IMR-90 (cell line): ENCODE measurements around the gene PPOX. TPM values are rescaled to one million over a fixed set of nuclear protein-coding genes. Genes with fewer than 3 reads are reported as not detected.

Experiments
- ATAC-seq: fragments of 200-7000 bp; cut with Tn5 transposase; 2 replicates; pipeline ENCODE4 v1.9.1; 2020; ENCODE audit warnings: low read depth, mild to moderate bottlenecking, moderate library complexity
- BruUV-seq: library from RNA; stranded (reverse); fragments of 400-500 nt; replicated peaks from 2 replicates; lab custom pipeline; 2021; lab: Mats Ljungman, UMichigan
- CTCF ChIA-PET: fragments of 300-600 bp; formaldehyde crosslinking; extraction: SDS; loops from one replicate; lab custom pipeline; 2021; ENCODE audit warnings: antibody characterized with exemption; lab: Yijun Ruan, JAX
- POLR2A ChIA-PET: fragments of 300-600 bp; sonication (Branson Sonifier 250); formaldehyde crosslinking; loops from one replicate; lab custom pipeline; 2022; ENCODE audit warnings: antibody characterized with exemption; ENCODE audit not compliant: unreplicated experiment; lab: Charles Lee
- DNase-seq: peaks from one replicate; pipeline ENCODE4 v3.0.0; 2013
- H2AFZ ChIP-seq: replicated peaks from 2 replicates; pipeline ENCODE3; 2013; ENCODE audit warnings: low read length, mild to moderate bottlenecking; ENCODE audit not compliant: poor library complexity
- H2AK5ac ChIP-seq: 2 replicates; pipeline ENCODE4 v1.6.1; 2013; ENCODE audit warnings: low read depth, low read length, inconsistent platforms
- H2AK9ac ChIP-seq: replicated peaks from 2 replicates; pipeline ENCODE3; 2013; ENCODE audit warnings: mild to moderate bottlenecking, low read depth, low read length, moderate library complexity; ENCODE audit not compliant: poor library complexity
- H2BK120ac ChIP-seq: 2 replicates; pipeline ENCODE4 v1.6.1; 2013; ENCODE audit warnings: low read depth, low read length, inconsistent platforms
- H2BK15ac ChIP-seq: 3 replicates; pipeline ENCODE4 v1.6.1; 2013; ENCODE audit warnings: low read depth, low read length, inconsistent platforms
- H2BK20ac ChIP-seq: 2 replicates; pipeline ENCODE4 v1.6.1; 2013; ENCODE audit warnings: low read depth, mild to moderate bottlenecking, inconsistent platforms, low read length, moderate library complexity
- H2BK5ac ChIP-seq: 2 replicates; pipeline ENCODE4 v1.6.1; 2013; ENCODE audit warnings: mild to moderate bottlenecking, low read depth, low read length, inconsistent platforms; ENCODE audit not compliant: poor library complexity, severe bottlenecking
- H3K14ac ChIP-seq: replicated peaks from 2 replicates; pipeline ENCODE4 v1.6.1; 2013; ENCODE audit warnings: low read depth, low read length, inconsistent platforms
- H3K18ac ChIP-seq: 2 replicates; pipeline ENCODE4 v1.6.1; 2013; ENCODE audit warnings: low read depth, low read length, control low read depth
- H3K23ac ChIP-seq: 2 replicates; pipeline ENCODE4 v1.6.1; 2013; ENCODE audit warnings: low read depth, low read length, inconsistent platforms
- H3K27ac ChIP-seq: 2 replicates; pipeline ENCODE4 v1.5.1; 2013; ENCODE audit warnings: mild to moderate bottlenecking, control low read depth, low read length; ENCODE audit not compliant: insufficient read depth
- H3K27me3 ChIP-seq: 2 replicates; pipeline ENCODE4 v1.6.1; 2013; ENCODE audit warnings: low read length; ENCODE audit not compliant: control insufficient read depth, insufficient read depth
- H3K36me3 ChIP-seq: 2 replicates; pipeline ENCODE4 v1.6.1; 2013; ENCODE audit warnings: low read length, mixed read lengths; ENCODE audit not compliant: control insufficient read depth, insufficient read depth
- H3K4ac ChIP-seq: 2 replicates; pipeline ENCODE4 v1.6.1; 2013; ENCODE audit warnings: low read depth, low read length, inconsistent platforms
- H3K4me1 ChIP-seq: 2 replicates; pipeline ENCODE4 v1.6.1; 2013; ENCODE audit warnings: low read length, mixed read lengths; ENCODE audit not compliant: control insufficient read depth, insufficient read depth
- H3K4me2 ChIP-seq: 2 replicates; pipeline ENCODE4 v1.6.1; 2013; ENCODE audit warnings: low read depth, mild to moderate bottlenecking, control low read depth, low read length, moderate library complexity
- H3K4me3 ChIP-seq: 2 replicates; pipeline ENCODE4 v1.5.1; 2013; ENCODE audit warnings: low read depth, mild to moderate bottlenecking, control low read depth, low read length, moderate library complexity; ENCODE audit not compliant: insufficient read depth
- H3K56ac ChIP-seq: 2 replicates; pipeline ENCODE4 v1.6.1; 2013; ENCODE audit warnings: low read length, inconsistent platforms; ENCODE audit not compliant: insufficient read depth; ENCODE audit errors: extremely low read depth
- H3K79me1 ChIP-seq, 2 experiments: 2 replicates each; pipeline ENCODE4 v1.6.1; 2013; ENCODE audit warnings: low read length in 2 of 2, inconsistent platforms in 1 of 2, low read depth in 1 of 2
- H3K9ac ChIP-seq: 2 replicates; pipeline ENCODE4 v1.6.1; 2013; ENCODE audit warnings: low read depth, low read length, control low read depth
- H3K9me1 ChIP-seq: 2 replicates; pipeline ENCODE4 v1.6.1; 2013; ENCODE audit warnings: low read length, inconsistent platforms; ENCODE audit not compliant: insufficient read depth
- H3K9me3 ChIP-seq: 2 replicates; pipeline ENCODE4 v1.6.1; 2013; ENCODE audit warnings: low read length; ENCODE audit not compliant: control insufficient read depth, insufficient read depth
- H4K20me1 ChIP-seq: 2 replicates; pipeline ENCODE4 v1.6.1; 2013; ENCODE audit warnings: low read length, inconsistent platforms; ENCODE audit not compliant: insufficient read depth
- H4K5ac ChIP-seq: 2 replicates; pipeline ENCODE4 v1.6.1; 2013; ENCODE audit warnings: mild to moderate bottlenecking, low read depth, low read length, control low read depth
- H4K8ac ChIP-seq, 2 experiments: 2 replicates each; pipeline ENCODE4 v1.6.1; 2013; ENCODE audit warnings: low read depth in 2 of 2, low read length in 2 of 2, control low read depth in 1 of 2, inconsistent platforms in 1 of 2
- H4K91ac ChIP-seq: 2 replicates; pipeline ENCODE4 v1.6.1; 2013; ENCODE audit warnings: low read depth, low read length, inconsistent platforms; ENCODE audit not compliant: insufficient read depth
- BHLHE40 ChIP-seq: fragments of 150-350 bp; IDR thresholded peaks from 2 replicates; pipeline ENCODE4 v1.6.1; 2016; ENCODE audit warnings: mild to moderate bottlenecking, low read depth, low read length
- CEBPB ChIP-seq: IDR thresholded peaks from 2 replicates; pipeline ENCODE4 v1.6.1; 2012; ENCODE audit warnings: low read depth, low read length, improper control_type of control experiment
- CHD1 ChIP-seq: IDR thresholded peaks from 2 replicates; pipeline ENCODE4 v1.6.1; 2012; ENCODE audit warnings: low read depth, low read length, improper control_type of control experiment
- CTCF ChIP-seq: conservative IDR thresholded peaks from 2 replicates; pipeline ENCODE4 v1.5.1; 2012; ENCODE audit warnings: mild to moderate bottlenecking, low read depth, low read length, improper control_type of control experiment
- FOS ChIP-seq: fragments of 150-350 bp; IDR thresholded peaks from 2 replicates; pipeline ENCODE4 v1.6.1; 2016; ENCODE audit warnings: low read depth, low read length
- MAFK ChIP-seq: IDR thresholded peaks from 2 replicates; pipeline ENCODE4 v1.6.1; 2012; ENCODE audit warnings: low read depth, low read length, improper control_type of control experiment
- MAZ ChIP-seq: IDR thresholded peaks from 2 replicates; pipeline ENCODE4 v1.6.1; 2012; ENCODE audit warnings: low read depth, mild to moderate bottlenecking, low read length, improper control_type of control experiment, moderate library complexity, borderline replicate concordance
- MXI1 ChIP-seq: IDR thresholded peaks from 2 replicates; pipeline ENCODE4 v1.6.1; 2012; ENCODE audit warnings: low read depth, mild to moderate bottlenecking, low read length, moderate library complexity, borderline replicate concordance
- NFE2L2 ChIP-seq: fragments of 150-350 bp; IDR thresholded peaks from 2 replicates; pipeline ENCODE4 v1.6.1; 2016; ENCODE audit warnings: low read depth, mild to moderate bottlenecking, low read length
- POLR2A ChIP-seq: IDR thresholded peaks from 2 replicates; pipeline ENCODE4 v1.6.1; 2012; ENCODE audit warnings: mild to moderate bottlenecking, low read depth, low read length
- RAD21 ChIP-seq: IDR thresholded peaks from 2 replicates; pipeline ENCODE4 v1.6.1; 2012; ENCODE audit warnings: low read length, improper control_type of control experiment
- RCOR1 ChIP-seq: IDR thresholded peaks from 2 replicates; pipeline ENCODE4 v1.6.1; 2012; ENCODE audit warnings: mild to moderate bottlenecking, low read length, improper control_type of control experiment; ENCODE audit not compliant: insufficient replicate concordance
- RFX5 ChIP-seq: IDR thresholded peaks from 2 replicates; pipeline ENCODE4 v1.8.0; 2012; ENCODE audit warnings: low read depth, mild to moderate bottlenecking, low read length, moderate library complexity
- SMC3 ChIP-seq: fragments of 150-350 bp; IDR thresholded peaks from 2 replicates; pipeline ENCODE4 v1.6.1; 2016; ENCODE audit warnings: low read depth, mild to moderate bottlenecking, antibody characterized with exemption, low read length, moderate library complexity
- USF2 ChIP-seq: fragments of 150-350 bp; IDR thresholded peaks from 2 replicates; pipeline ENCODE4 v1.6.1; 2017; ENCODE audit warnings: mild to moderate bottlenecking, antibody characterized with exemption, low read length, low read depth
- WGBS, 2 experiments: methylation state at CpG; one replicate each; pipeline versions ENCODE4 v1.1.5 to v1.1.7; 2013; ENCODE audit warnings: missing lambda C conversion rate in 2 of 2; ENCODE audit not compliant: insufficient read length in 1 of 2; ENCODE audit errors: extremely low coverage in 2 of 2; 5-methylcytosine and 5-hydroxymethylcytosine counted together
- dilution Hi-C: fragments of 300-500 bp; cut with HindIII; formaldehyde crosslinking; loops from one replicate; pipeline ENCODE4 v1.14.3; 2018; ENCODE audit warnings: low sequenced_read_pairs; ENCODE audit not compliant: unreplicated experiment
- in situ Hi-C: fragments of 300-500 bp; cut with MboI; formaldehyde crosslinking; loops from 3 replicates; pipeline ENCODE4 v1.14.3; 2019; ENCODE audit warnings: low sequenced_read_pairs, inconsistent platforms, mixed read lengths
- intact Hi-C: fragments of 100-400 bp; cut with micrococcal nuclease; formaldehyde crosslinking; loops from 2 replicates; pipeline ENCODE4 v1.10.0; 2022
- polyA plus RNA-seq, 3 experiments: library from polyadenylated mRNA; depleted of rRNA; stranded (reverse); fragments of >200 nt; gene quantifications; 2 replicates each; pipeline ENCODE4 v1.2.3, GENCODE V29; 2012; ENCODE audit warnings: low replicate concordance in 1 of 3
- total RNA-seq: library from RNA; depleted of rRNA; stranded (reverse); fragments of >200 nt; gene quantifications from 2 replicates; pipeline ENCODE4 v1.2.3, GENCODE V29; 2012
- TF ChIP-seq, protein P1 (sequence below): fragments of 150-350 bp; IDR thresholded peaks from 2 replicates; pipeline ENCODE4 v1.6.1; 2016; ENCODE audit warnings: low read depth, mild to moderate bottlenecking, low read length, moderate library complexity, borderline replicate concordance

Gene PPOX
- total and polyA plus RNA-seq, 2 of the 4 experiments (the other 2 are of a cell fraction), result 6.1 to 14.3 TPM

- DNase-seq, result no peak
- Histone ChIP-seq H3K79me1 (no peaks in the 10 kb centered on the region), H4K5ac (no peak overlapping the region), H3K4me1 (no peaks in the 10 kb centered on the region), H3K9me1 (no peaks in the 10 kb centered on the region), H4K8ac (no peak overlapping the region), H2BK20ac (no peak overlapping the region), H4K91ac (no peak overlapping the region), H2BK120ac (no peak overlapping the region), H4K20me1 (no peaks in the 10 kb centered on the region), H3K36me3 (no peaks in the 10 kb centered on the region), H3K27ac (no peak overlapping the region), H3K9me3 (no peaks in the 10 kb centered on the region), H3K4me3 (no peak overlapping the region), H2AK5ac (no peak overlapping the region), H2AK9ac (no peak overlapping the region), H3K4ac (no peak overlapping the region), H3K14ac (no peak overlapping the region), H3K4me2 (no peak overlapping the region), H3K27me3 (no peaks in the 10 kb centered on the region), H2BK15ac (no peak overlapping the region), H3K23ac (no peak overlapping the region), H2BK5ac (no peak overlapping the region), H2AFZ (no peak overlapping the region), H3K18ac (no peak overlapping the region), H3K56ac (no peak overlapping the region), H3K9ac (no peak overlapping the region)
- in situ Hi-C loops, result no loop called here
- dilution Hi-C loops, result no loop called here
- POLR2A ChIA-PET, result no interaction called here
- TF ChIP-seq NFE2L2 (no peak), CEBPB (no peak), POLR2A (no peak), CTCF (no peak), MAZ (no peak), SMC3 (no peak), BHLHE40 (no peak), FOS (no peak), RAD21 (no peak), USF2 (no peak), MXI1 (no peak), RCOR1 (no peak), CHD1 (no peak), RFX5 (no peak), MAFK (no peak)
- TF ChIP-seq, protein P1, sequence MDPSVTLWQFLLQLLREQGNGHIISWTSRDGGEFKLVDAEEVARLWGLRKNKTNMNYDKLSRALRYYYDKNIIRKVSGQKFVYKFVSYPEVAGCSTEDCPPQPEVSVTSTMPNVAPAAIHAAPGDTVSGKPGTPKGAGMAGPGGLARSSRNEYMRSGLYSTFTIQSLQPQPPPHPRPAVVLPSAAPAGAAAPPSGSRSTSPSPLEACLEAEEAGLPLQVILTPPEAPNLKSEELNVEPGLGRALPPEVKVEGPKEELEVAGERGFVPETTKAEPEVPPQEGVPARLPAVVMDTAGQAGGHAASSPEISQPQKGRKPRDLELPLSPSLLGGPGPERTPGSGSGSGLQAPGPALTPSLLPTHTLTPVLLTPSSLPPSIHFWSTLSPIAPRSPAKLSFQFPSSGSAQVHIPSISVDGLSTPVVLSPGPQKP, result no peak
- BruUV-seq, result no TSS peak
- intact Hi-C loops, result no loop called here
- no peak for ATAC-seq
- CTCF ChIA-PET, result no interaction called here
- WGBS, 2 experiments, result 100% methylated on average over 2 of the region's 3 CpGs; no CpG with 5 or more reads in 1 of the 2 experiments
Observed at GRCh38 chr1:161145832-161146231, 20.4 kb upstream of the PPOX start.
